Activated CD4-positive, alpha-beta T cell treated with anti-CD3 and anti-CD28 coated beads, Interleukin-2, amount 50 U/mL, for 24 hours (primary cell): ENCODE data around the gene LRRC39.
"Not testable (repeated sequence)": the region's sequence is repeated elsewhere in the genome, so short reads cannot be mapped to it uniquely, and the experiment has no call there.

Experiments
- DNase-seq, 2 donors: peaks; one replicate each; pipeline ENCODE4 v3.0.0-alpha.2; 2020; ENCODE audit warnings: low read depth in 1 of 2, low spot score in 1 of 2

LRRC39 gene

GRCh38 chr1:100178091-100178490 is at the start of gene LRRC39:
LRRC39 (minus strand) TSS chr1:100178256; CDS start chr1:100168516, 9,740 bp downstream.
- no peak for DNase-seq

- no peak for DNase-seq
Observed at GRCh38 chr1:100222428-100222827, 44.4 kb upstream of the LRRC39 start.

DNA sequence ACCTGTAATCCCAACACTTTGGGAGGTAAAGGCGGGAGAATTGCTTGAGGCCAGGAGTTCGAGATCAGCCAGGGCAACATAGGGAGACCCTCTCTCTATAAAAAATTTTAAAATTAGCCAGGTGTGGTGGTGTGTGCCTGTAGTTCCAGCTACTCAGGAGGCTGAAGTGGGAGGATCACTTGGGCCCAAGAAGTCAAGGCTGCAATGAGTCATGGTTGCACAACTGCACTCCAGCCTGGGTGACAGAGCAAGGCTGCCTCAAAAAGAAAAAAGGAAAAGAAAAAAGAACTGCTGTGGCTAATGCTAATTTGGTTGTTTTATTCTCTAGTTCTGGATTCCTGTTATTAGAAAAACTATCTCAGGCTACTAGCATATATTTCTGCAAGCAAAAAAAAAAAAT is 41.8 kb upstream of the LRRC39 start:
- DNase-seq: no peak

- no peak for DNase-seq
Observed at GRCh38 chr1:100219457-100219856, 41.4 kb upstream of the LRRC39 start.

- no peak for DNase-seq
Observed at GRCh38 chr1:100217834-100218233, 39.8 kb upstream of the LRRC39 start.

GRCh38 chr1:100215101-100215500 is 37.0 kb upstream of the LRRC39 start:
- no peak for DNase-seq

DNA sequence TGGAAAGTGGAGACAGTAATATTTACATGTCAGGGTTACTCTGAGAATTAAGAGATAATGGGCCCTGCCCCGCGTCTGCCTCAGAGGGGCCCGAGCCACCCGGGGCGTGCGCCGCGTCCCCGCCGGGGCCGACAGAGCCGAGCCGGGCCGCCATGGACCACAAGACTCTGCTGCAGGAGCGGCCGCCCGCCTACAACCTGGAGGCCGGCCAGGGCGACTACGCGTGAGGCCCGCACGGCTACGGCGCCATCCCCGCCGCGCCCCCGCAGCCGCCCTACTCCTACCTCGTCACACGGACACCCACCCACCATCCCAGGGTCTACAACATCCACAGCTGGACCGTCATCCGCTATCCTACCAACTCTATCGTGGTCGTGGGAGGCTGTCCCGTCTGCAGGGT is 35.1 kb upstream of the LRRC39 start:
- DNase-seq: no peak

GRCh38 chr1:100206301-100206700 is 28.2 kb upstream of the LRRC39 start:
- DNase-seq: no peak

- not testable (repeated sequence) for DNase-seq
Observed at GRCh38 chr1:100205593-100205992, 27.5 kb upstream of the LRRC39 start.

- DNase-seq: not testable (repeated sequence)
Observed at GRCh38 chr1:100205103-100205502, 27.0 kb upstream of the LRRC39 start.

GRCh38 chr1:100202703-100203102 is 24.6 kb upstream of the LRRC39 start:
- not testable (repeated sequence) for DNase-seq

GRCh38 chr1:100200060-100200459 is 22.0 kb upstream of the LRRC39 start:
- not testable (repeated sequence) for DNase-seq

DNA sequence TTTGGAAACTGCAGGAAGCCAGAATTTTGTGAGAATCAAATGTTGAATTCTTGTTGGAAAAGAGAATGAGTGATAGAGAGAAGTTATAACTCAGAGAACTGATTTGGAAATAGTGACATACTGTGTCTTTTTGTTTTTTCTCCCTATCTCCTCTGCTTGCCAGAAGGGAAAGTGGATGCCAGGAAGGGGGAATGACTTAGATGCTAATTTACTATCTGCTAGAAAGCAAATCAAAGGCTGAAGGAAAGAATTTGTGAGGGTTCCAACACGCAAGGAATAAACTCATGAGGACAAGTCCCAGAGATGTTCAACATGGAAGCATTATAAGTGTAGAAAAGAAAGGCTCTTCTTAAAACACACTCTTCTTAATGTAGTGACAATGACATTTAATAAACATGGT is 20.5 kb upstream of the LRRC39 start:
- no peak for DNase-seq

DNA sequence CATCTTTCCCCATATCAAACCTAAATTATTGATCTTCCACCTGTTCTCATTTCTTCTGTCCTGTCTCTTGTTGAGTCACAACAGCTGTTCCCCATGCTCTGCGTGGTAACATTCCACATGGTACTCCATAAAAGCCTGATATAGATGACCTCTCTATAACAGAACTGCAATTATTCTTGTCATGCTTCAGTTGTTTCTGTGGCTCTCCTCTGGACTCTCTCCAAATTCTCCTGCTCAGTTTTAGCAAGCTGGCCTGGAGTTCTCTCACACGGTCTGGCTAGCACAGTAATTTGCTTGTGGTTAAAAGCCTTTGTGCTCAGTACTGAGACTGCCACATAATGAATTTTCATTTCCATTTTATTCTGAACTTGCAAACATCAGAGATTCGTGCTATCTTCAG is 10.6 kb upstream of the LRRC39 start:
- no peak for DNase-seq

GRCh38 chr1:100187912-100188311 is 9.9 kb upstream of the LRRC39 start:
- no peak for DNase-seq

DNA sequence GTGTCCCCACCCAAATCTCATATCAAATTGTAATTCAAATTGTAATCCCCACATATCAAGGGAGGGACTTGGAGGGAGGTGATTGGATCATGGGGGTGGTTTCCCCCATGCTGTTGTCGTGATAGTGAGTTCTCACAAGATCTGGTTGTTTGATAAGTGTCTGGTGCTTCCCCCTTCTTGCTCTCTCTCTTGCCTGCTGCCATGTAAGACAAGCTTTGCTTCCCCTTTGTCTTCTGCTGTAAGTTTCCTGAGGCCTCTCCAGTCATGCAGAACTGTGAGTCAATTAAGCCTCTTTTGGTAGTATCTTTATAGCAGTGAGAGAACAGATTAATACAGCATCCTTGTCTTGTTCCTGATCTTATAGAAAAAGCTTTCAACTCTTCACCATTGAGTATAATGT is 6.5 kb upstream of the LRRC39 start:
- no peak for DNase-seq

- no peak for DNase-seq
Observed at GRCh38 chr1:100183370-100183769, 5.3 kb upstream of the LRRC39 start.

DNA sequence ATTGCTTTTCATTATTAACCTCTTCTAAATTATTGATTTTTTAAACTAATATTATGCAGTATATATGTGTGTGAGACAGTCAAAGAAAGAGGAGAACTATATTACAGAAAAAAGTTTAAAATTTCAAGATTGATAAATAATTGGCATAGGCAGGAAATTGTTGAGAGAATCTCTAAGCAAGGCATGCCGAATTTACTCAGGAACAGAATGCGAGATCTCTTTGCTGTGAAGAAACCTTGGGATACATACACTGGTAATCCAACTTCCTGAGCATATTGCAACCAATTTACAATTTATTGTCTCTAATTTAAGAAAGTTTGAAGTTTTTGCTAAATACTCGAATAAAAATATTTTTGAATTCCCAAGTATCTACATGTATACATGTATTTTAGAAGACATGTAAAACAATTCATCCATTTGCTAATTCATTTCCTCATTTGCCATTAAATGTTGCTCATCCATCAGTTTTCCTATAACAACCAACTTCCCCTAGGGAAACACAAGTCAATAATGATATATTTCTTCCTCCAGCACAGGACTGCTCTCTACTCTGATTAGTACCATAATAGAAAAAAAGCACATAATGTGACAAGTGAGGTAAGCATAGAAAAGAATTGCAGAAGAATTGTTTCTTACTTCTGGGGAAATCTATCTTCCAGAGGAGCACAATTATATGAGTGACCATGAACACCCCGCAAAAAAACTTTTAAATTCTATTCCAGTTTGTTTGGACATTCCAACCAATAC is 588 bp downstream of the LRRC39 start:
- no peak for DNase-seq

- DNase-seq: no peak
Observed at GRCh38 chr1:100168051-100168450, 10.0 kb downstream of the LRRC39 start.

DNA sequence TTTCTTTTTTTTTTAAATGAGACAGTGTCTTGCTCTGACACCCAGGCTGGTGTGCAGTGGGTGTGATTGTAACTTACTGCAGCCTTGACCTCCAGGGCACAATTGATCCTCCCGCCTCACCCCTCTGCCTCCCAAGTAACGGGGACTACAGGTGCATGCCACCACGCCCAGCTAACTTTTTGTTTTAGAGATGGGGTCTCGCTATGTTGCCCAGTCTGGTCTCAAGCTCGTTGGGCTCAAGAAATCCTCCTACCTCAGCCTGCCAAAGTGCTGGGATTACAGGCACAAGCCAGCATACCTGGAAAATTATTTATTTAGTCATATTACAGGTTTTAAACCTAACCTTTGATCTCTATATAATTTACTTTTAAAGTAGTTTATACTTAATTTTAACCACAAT is 13.4 kb downstream of the LRRC39 start:
- DNase-seq: no peak

DNA sequence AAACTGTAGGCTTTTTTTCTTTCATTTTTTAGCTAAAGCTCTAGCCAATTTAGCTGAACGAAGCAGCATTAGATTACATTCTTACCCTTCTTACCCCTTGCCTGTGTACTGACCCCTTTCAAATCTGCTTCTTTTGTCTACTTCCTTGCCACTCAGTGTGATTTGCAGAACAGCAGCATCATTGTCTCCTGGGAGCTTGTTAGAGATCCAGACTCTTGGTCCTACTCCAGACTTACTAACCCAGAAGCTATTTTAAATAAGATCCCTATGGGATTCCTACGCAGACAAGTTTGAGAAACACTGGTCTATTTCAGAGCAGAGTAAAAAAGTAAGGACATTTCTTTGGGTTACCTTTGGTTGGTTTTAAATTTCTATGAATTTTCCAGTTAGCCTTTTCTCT is 13.8 kb downstream of the LRRC39 start:
- DNase-seq: no peak

GRCh38 chr1:100162881-100163280 is 15.2 kb downstream of the LRRC39 start:
- no peak for DNase-seq

- no peak for DNase-seq
Observed at GRCh38 chr1:100152271-100152670, 25.8 kb downstream of the LRRC39 start.
